GM12892 (cell line): ENCODE results near the gene LRRFIP2.

Experiments
- POLR2A ChIP-seq: IDR thresholded peaks from 2 replicates; pipeline ENCODE4 v1.6.1; 2011; ENCODE audit warnings: low read depth, low read length, control low read depth
- POLR2AphosphoS5 ChIP-seq: IDR thresholded peaks from 2 replicates; pipeline ENCODE4 v1.6.1; 2011; ENCODE audit warnings: low read depth, low read length, control low read depth

- TF ChIP-seq POLR2AphosphoS5 (no peak), POLR2A (no peak)
Observed at GRCh38 chr3:37200141-37200540, 25.8 kb upstream of the LRRFIP2 start.
